Measurements from ENCODE around the gene IL17C. TPM values are rescaled to one million over a fixed set of nuclear protein-coding genes. Genes with fewer than 3 reads are reported as not detected.

IL17C gene
- total and polyA plus RNA-seq, 10 of the 15 experiments (the other 5 are each of a cell fraction or from before 2014, with no cell fraction given) = not detected

DNA sequence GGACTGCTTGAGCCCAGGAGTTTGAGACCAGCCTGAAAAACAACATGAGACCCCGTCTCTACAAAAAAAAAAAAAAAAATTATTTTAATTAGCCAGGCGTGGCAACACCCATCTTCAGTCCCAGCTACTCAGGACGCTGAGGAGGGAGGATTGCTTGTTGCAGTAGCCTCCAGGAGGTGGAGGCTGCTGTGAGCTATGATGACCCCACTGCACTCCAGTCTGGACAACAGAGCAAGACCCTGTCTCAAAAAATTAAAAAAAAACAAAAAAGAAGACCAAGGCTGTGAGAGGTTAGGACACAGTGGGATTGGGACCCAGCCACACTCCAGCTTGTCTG is 49.3 kb downstream of the IL17C start:
- ATAC-seq = no peak
- in situ Hi-C loops (cut with MboI) (no loop called here), intact Hi-C loops (cut with micrococcal nuclease; ENCODE audit: unreplicated experiment) (no loop called here)
- Histone ChIP-seq H3K79me2 (ENCODE audit: control insufficient read depth, insufficient read depth, low read length) (no peaks in the 10 kb centered on the region), H3K9ac (ENCODE audit: control insufficient read depth, insufficient read depth, low read length) (no peak overlapping the region), H3K4me1 (ENCODE audit: control insufficient read depth, insufficient read depth, low read length) (peaks cover 32% of the 10 kb centered on the region), H2AFZ (ENCODE audit: control insufficient read depth, low read depth, low read length) (no peak overlapping the region), H4K20me1 (ENCODE audit: control insufficient read depth, insufficient read depth) (no peaks in the 10 kb centered on the region), H3K36me3 (ENCODE audit: control insufficient read depth in 2 of 2, insufficient read depth in 2 of 2, low read length in 1 of 2) (no peaks in the 10 kb centered on the region), H3K4me2 (ENCODE audit: control insufficient read depth, insufficient read depth) (no peak overlapping the region), H3K27ac (ENCODE audit: control insufficient read depth, insufficient read depth) (no peak overlapping the region), H3K27me3 (replicated peaks in 1 of 2; ENCODE audit: control insufficient read depth in 2 of 2, insufficient read depth in 2 of 2, low read length in 1 of 2) (no peaks in the 10 kb centered on the region; a peak in 1 of 4 replicates), H3K4me3 (no peak overlapping the region), H3K9me3 (replicated peaks; ENCODE audit: control insufficient read depth, insufficient read depth, low read length) (no peaks in the 10 kb centered on the region)
- RAD21 ChIA-PET (ENCODE audit: unreplicated experiment) = no interaction called here
- no peak for FAIRE-seq
- SMC1A ChIA-PET (ENCODE audit: uncharacterized antibody, unreplicated experiment) = interaction anchor here (0.6 to 1.3 kb wide), 3 partner anchors 13 to 811 kb away, joined by 3 to 7 read pairs (median 4); no protein-coding TSS in a partner anchor
- no peak for DNase-seq (ENCODE audit: low read depth, low spot score)
- POLR2A ChIA-PET = interaction anchor here (0.8 to 1.5 kb wide), 3 partner anchors 10 to 16 kb away, joined by 3 to 4 read pairs (median 4); no protein-coding TSS in a partner anchor
- no TSS peak for BruUV-seq (replicated peaks)
- WGBS (ENCODE audit: insufficient coverage, insufficient replicate concordance, low lambda C conversion rate, missing lambda C conversion rate) = 37% methylated on average over 3 of the region's 3 CpGs
- CTCF ChIA-PET = interaction anchor here (1.1 to 2.0 kb wide), 5 partner anchors 13 to 50 kb away, joined by 3 to 7 read pairs (median 4); no protein-coding TSS in a partner anchor
- TF ChIP-seq, protein P1, sequence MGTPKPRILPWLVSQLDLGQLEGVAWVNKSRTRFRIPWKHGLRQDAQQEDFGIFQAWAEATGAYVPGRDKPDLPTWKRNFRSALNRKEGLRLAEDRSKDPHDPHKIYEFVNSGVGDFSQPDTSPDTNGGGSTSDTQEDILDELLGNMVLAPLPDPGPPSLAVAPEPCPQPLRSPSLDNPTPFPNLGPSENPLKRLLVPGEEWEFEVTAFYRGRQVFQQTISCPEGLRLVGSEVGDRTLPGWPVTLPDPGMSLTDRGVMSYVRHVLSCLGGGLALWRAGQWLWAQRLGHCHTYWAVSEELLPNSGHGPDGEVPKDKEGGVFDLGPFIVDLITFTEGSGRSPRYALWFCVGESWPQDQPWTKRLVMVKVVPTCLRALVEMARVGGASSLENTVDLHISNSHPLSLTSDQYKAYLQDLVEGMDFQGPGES (IDR thresholded peaks at IDR 0.05) = no peak
- no peak for TF ChIP-seq SUPT20H (IDR thresholded peaks at IDR 0.05; ENCODE audit: borderline replicate concordance, control insufficient read depth, low read depth, low read length)
- no peak for TF ChIP-seq BACH1 (IDR thresholded peaks at IDR 0.05; ENCODE audit: borderline replicate concordance)
- no peak for TF ChIP-seq IKZF1 (conservative IDR thresholded peaks at IDR 0.05)
- TF ChIP-seq NR2C1 (IDR thresholded peaks at IDR 0.05) = no peak
- no peak for TF ChIP-seq YBX1 (IDR thresholded peaks at IDR 0.05)
- TF ChIP-seq DPF2 (IDR thresholded peaks at IDR 0.05) = no peak
- no peak for TF ChIP-seq IRF4 (IDR thresholded peaks at IDR 0.05; ENCODE audit: low read depth, low read length)
- no peak for TF ChIP-seq NFYA (IDR thresholded peaks at IDR 0.05; ENCODE audit: borderline replicate concordance, low read depth, low read length)
- TF ChIP-seq, protein P2, sequence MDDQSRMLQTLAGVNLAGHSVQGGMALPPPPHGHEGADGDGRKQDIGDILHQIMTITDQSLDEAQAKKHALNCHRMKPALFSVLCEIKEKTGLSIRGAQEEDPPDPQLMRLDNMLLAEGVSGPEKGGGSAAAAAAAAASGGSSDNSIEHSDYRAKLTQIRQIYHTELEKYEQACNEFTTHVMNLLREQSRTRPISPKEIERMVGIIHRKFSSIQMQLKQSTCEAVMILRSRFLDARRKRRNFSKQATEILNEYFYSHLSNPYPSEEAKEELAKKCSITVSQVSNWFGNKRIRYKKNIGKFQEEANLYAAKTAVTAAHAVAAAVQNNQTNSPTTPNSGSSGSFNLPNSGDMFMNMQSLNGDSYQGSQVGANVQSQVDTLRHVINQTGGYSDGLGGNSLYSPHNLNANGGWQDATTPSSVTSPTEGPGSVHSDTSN (IDR thresholded peaks at IDR 0.05; ENCODE audit: insufficient replicate concordance, low read depth, low read length) = no peak
- TF ChIP-seq, protein P3, sequence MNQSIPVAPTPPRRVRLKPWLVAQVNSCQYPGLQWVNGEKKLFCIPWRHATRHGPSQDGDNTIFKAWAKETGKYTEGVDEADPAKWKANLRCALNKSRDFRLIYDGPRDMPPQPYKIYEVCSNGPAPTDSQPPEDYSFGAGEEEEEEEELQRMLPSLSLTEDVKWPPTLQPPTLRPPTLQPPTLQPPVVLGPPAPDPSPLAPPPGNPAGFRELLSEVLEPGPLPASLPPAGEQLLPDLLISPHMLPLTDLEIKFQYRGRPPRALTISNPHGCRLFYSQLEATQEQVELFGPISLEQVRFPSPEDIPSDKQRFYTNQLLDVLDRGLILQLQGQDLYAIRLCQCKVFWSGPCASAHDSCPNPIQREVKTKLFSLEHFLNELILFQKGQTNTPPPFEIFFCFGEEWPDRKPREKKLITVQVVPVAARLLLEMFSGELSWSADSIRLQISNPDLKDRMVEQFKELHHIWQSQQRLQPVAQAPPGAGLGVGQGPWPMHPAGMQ (IDR thresholded peaks at IDR 0.05; ENCODE audit: borderline replicate concordance) = no peak
- no peak for TF ChIP-seq BRCA1 (IDR thresholded peaks at IDR 0.05; ENCODE audit: low read depth, low read length)
- no peak for TF ChIP-seq JUND (IDR thresholded peaks at IDR 0.05; ENCODE audit: low read depth, low read length)
- no peak for TF ChIP-seq ZNF24 (IDR thresholded peaks at IDR 0.05)
- TF ChIP-seq EED (IDR thresholded peaks at IDR 0.05; ENCODE audit: low read depth) = no peak
- TF ChIP-seq, protein P4, sequence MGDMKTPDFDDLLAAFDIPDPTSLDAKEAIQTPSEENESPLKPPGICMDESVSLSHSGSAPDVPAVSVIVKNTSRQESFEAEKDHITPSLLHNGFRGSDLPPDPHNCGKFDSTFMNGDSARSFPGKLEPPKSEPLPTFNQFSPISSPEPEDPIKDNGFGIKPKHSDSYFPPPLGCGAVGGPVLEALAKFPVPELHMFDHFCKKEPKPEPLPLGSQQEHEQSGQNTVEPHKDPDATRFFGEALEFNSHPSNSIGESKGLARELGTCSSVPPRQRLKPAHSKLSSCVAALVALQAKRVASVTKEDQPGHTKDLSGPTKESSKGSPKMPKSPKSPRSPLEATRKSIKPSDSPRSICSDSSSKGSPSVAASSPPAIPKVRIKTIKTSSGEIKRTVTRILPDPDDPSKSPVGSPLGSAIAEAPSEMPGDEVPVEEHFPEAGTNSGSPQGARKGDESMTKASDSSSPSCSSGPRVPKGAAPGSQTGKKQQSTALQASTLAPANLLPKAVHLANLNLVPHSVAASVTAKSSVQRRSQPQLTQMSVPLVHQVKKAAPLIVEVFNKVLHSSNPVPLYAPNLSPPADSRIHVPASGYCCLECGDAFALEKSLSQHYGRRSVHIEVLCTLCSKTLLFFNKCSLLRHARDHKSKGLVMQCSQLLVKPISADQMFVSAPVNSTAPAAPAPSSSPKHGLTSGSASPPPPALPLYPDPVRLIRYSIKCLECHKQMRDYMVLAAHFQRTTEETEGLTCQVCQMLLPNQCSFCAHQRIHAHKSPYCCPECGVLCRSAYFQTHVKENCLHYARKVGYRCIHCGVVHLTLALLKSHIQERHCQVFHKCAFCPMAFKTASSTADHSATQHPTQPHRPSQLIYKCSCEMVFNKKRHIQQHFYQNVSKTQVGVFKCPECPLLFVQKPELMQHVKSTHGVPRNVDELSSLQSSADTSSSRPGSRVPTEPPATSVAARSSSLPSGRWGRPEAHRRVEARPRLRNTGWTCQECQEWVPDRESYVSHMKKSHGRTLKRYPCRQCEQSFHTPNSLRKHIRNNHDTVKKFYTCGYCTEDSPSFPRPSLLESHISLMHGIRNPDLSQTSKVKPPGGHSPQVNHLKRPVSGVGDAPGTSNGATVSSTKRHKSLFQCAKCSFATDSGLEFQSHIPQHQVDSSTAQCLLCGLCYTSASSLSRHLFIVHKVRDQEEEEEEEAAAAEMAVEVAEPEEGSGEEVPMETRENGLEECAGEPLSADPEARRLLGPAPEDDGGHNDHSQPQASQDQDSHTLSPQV (IDR thresholded peaks at IDR 0.05) = no peak
- no peak for TF ChIP-seq FOXK2 (IDR thresholded peaks at IDR 0.05)
- no peak for TF ChIP-seq GABPA (IDR thresholded peaks at IDR 0.05; ENCODE audit: low read depth)
